ENCODE data around the gene SLC17A1.

DNA sequence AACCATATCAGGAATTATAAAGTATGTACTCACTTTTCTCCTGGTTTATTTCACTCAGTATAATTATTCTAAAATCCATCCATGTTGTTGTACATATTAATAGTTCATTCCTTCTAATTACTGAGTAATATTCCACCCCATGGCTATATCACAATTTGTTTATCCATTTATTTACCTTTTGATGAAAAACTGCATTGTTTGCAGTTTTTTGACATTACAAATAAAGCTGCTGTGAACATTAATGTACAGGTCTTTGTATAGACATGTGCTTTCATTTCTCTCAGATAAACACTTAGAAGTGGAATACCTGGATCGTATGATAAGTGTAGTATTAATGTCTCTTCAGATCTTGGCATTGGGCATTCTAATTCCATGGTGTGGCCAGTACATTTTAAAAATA is 38.0 kb upstream of the SLC17A1 start:
- no peak for TF ChIP-seq CTCF (IDR thresholded peaks at IDR 0.05; ENCODE audit: low read length)
- no peak for TF ChIP-seq EZH2 (optimal IDR thresholded peaks at IDR 0.05; ENCODE audit: low read depth, low read length)
